Upper lobe of left lung (tissue), 4 donors: ENCODE data around the gene RHBDD2.
A peak's percentile ranks its signal among the peaks of the same experiment; 100 is the strongest.

Experiments
- CTCF ChIP-seq, 6 experiments: fragments of 450-650 bp in 4 of 6; fragments of 200-600 bp in 2 of 6; sonication (generic) in 2 of 6; IDR thresholded peaks; one replicate each; pipeline ENCODE4 v1.5.1; 2016 to 2019; ENCODE audit warnings: antibody characterized with exemption in 6 of 6
- EP300 ChIP-seq, 4 donors: sonication (generic); formaldehyde crosslinking; IDR thresholded peaks; one replicate each; pipeline ENCODE4 v1.5.1; 2017; ENCODE audit warnings: antibody characterized with exemption in 4 of 4, control low read depth in 2 of 4
- POLR2A ChIP-seq, 4 donors: fragments of 450-650 bp; IDR thresholded peaks; one replicate each; pipeline ENCODE4 v1.5.1; 2016 to 2017; ENCODE audit warnings: antibody characterized with exemption in 4 of 4, mild to moderate bottlenecking in 2 of 4
- POLR2AphosphoS5 ChIP-seq, 2 donors: sonication (generic); formaldehyde crosslinking; IDR thresholded peaks; one replicate each; pipeline ENCODE4 v1.5.1; 2017; ENCODE audit warnings: antibody characterized with exemption in 2 of 2

- TF ChIP-seq POLR2A (IDR thresholded peaks at IDR 0.05) (peak in 1 of 4 donors; percentile 5), POLR2AphosphoS5 (IDR thresholded peaks at IDR 0.05) (no peak), EP300 (IDR thresholded peaks at IDR 0.05) (no peak), CTCF (IDR thresholded peaks at IDR 0.05) (no peak)
Measured at GRCh38 chr7:75888464-75889222, 9.8 kb downstream of the RHBDD2 start.
